Esophagus squamous epithelium (tissue), 4 donors: Measurements from ENCODE around the gene PXT1.

Experiments
- POLR2A ChIP-seq, 4 donors: fragments of 450-650 bp; IDR thresholded peaks; one replicate each; pipeline ENCODE4 v1.6.1; 2017; ENCODE audit warnings: antibody characterized with exemption in 4 of 4, mild to moderate bottlenecking in 4 of 4, moderate library complexity in 3 of 4
- TF ChIP-seq, protein P1 (sequence below), 6 experiments: fragments of 450-650 bp in 4 of 6; fragments of 200-600 bp in 2 of 6; sonication (generic) in 2 of 6; IDR thresholded peaks; one replicate each; pipeline ENCODE4 v1.5.1; 2016 to 2019; ENCODE audit warnings: antibody characterized with exemption in 6 of 6, mild to moderate bottlenecking in 4 of 6, moderate library complexity in 4 of 6

- TF ChIP-seq, protein P1, sequence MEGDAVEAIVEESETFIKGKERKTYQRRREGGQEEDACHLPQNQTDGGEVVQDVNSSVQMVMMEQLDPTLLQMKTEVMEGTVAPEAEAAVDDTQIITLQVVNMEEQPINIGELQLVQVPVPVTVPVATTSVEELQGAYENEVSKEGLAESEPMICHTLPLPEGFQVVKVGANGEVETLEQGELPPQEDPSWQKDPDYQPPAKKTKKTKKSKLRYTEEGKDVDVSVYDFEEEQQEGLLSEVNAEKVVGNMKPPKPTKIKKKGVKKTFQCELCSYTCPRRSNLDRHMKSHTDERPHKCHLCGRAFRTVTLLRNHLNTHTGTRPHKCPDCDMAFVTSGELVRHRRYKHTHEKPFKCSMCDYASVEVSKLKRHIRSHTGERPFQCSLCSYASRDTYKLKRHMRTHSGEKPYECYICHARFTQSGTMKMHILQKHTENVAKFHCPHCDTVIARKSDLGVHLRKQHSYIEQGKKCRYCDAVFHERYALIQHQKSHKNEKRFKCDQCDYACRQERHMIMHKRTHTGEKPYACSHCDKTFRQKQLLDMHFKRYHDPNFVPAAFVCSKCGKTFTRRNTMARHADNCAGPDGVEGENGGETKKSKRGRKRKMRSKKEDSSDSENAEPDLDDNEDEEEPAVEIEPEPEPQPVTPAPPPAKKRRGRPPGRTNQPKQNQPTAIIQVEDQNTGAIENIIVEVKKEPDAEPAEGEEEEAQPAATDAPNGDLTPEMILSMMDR (IDR thresholded peaks at IDR 0.05), result peak in 4 of 6 experiments; percentile 6 to 51 (median 19)
- no peak for TF ChIP-seq POLR2A (IDR thresholded peaks at IDR 0.05)
Observed at GRCh38 chr6:36428911-36429310, 13.7 kb downstream of the PXT1 start.
